Naive thymus-derived CD8-positive, alpha-beta T cell (primary cell): ENCODE data around the gene MRFAP1L1. TPM values are rescaled to one million over a fixed set of nuclear protein-coding genes. Genes with fewer than 3 reads are reported as not detected.
"Not testable (repeated sequence)": the region's sequence is repeated elsewhere in the genome, so short reads cannot be mapped to it uniquely, and the experiment has no call there.

Experiments used
- ATAC-seq, 2 donors: fragments of 150-1000 bp; cut with Tn5 transposase in 1 of 2; sonication (Bioruptor Pico), chemical (Tn5 transposase) in 1 of 2; 1 replicate in 1 of 2; 2 replicates in 1 of 2; pipeline ENCODE4 v1.10.0; 2021; ENCODE audit warnings: mild to moderate bottlenecking in 2 of 2, moderate library complexity in 2 of 2
- POLR2A ChIA-PET: fragments of 350-600 bp; sonication (Branson Sonifier 250); formaldehyde crosslinking; loops from one replicate; lab custom pipeline; 2021; ENCODE audit warnings: antibody characterized with exemption; lab: Charles Lee
- DNase-seq, 10 donors: peaks; one replicate each; pipeline versions ENCODE4 v3.0.0 to v3.0.0-alpha.2; 2020 to 2022
- H3K27ac Mint-ChIP-seq, 10 donors: one replicate each; pipeline ENCODE4 v1.8.0; 2020 to 2022; ENCODE audit warnings: mild to moderate bottlenecking in 10 of 10, mixed read lengths in 10 of 10, moderate library complexity in 4 of 10, inconsistent platforms in 1 of 10
- H3K27me3 Mint-ChIP-seq, 5 donors: one replicate each; pipeline ENCODE4 v1.8.0; 2021 to 2022; ENCODE audit warnings: mixed read lengths in 5 of 5
- H3K36me3 Mint-ChIP-seq, 3 donors: one replicate each; pipeline ENCODE4 v1.8.0; 2020 to 2022; ENCODE audit warnings: mixed read lengths in 3 of 3, mild to moderate bottlenecking in 2 of 3, inconsistent platforms in 1 of 3
- H3K4me1 Mint-ChIP-seq, 4 donors: one replicate each; pipeline ENCODE4 v1.8.0; 2021 to 2022; ENCODE audit warnings: mixed read lengths in 4 of 4
- H3K4me3 Mint-ChIP-seq, 10 donors: one replicate each; pipeline ENCODE4 v1.8.0; 2020 to 2022; ENCODE audit warnings: mild to moderate bottlenecking in 10 of 10, mixed read lengths in 10 of 10, moderate library complexity in 6 of 10, inconsistent platforms in 1 of 10
- H3K9me3 Mint-ChIP-seq, 9 donors: one replicate each; pipeline ENCODE4 v1.8.0; 2020 to 2022; ENCODE audit warnings: mixed read lengths in 9 of 9, mild to moderate bottlenecking in 3 of 9, inconsistent platforms in 1 of 9, moderate library complexity in 1 of 9
- polyA plus RNA-seq, 3 donors: library from polyadenylated mRNA; unstranded; fragments of 300-500 nt; fragmentation: Illumina TruSeq; gene quantifications; one replicate each; pipeline ENCODE4 v1.2.3, GENCODE V29; 2021
- total RNA-seq, 8 experiments: library from RNA in 2 of 8; stranded (reverse) in 2 of 8; gene quantifications; one replicate each; pipeline ENCODE4 v1.2.3 and lab custom pipeline; 2021 to 2026

MRFAP1L1 gene
- total and polyA plus RNA-seq, 5 experiments from 2014 or later: 102 to 127 (median 123) TPM

- DNase-seq (no peak), ATAC-seq (no peak)
- POLR2A ChIA-PET: interaction anchor here (0.6 to 15.2 kb wide), 7 partner anchors 8 to 40 kb away, joined by 3 to 521 read pairs (median 11); partner anchors contain the start of genes BLOC1S4, MRFAP1, MRFAP1L1 and S100P
- Mint-ChIP-seq H3K4me3 (no peak overlapping the region), H3K27ac (peak overlapping the region in 5 of 10 donors; percentile 38 to 83 (median 63)), H3K9me3 (peaks cover 0 to 8% (median 0%) of the 10 kb centered on the region in 9 donors), H3K27me3 (no peaks in the 10 kb centered on the region), H3K4me1 (peaks cover 18 to 58% (median 38%) of the 10 kb centered on the region in 4 donors), H3K36me3 (peaks cover 7 to 35% (median 23%) of the 10 kb centered on the region in 3 donors)
These were observed 28.5 kb downstream of the MRFAP1L1 start for GRCh38 chr4:6681191-6681590.

GRCh38 chr4:6680372-6681034 is 29.2 kb downstream of the MRFAP1L1 start:
- DNase-seq (no peak), ATAC-seq (no peak)
- Mint-ChIP-seq H3K27ac (peak overlapping the region in 4 of 10 donors; percentile 53 to 83 (median 68)), H3K4me1 (peaks cover 23 to 61% (median 43%) of the 10 kb centered on the region in 4 donors), H3K36me3 (peaks cover 7 to 42% (median 28%) of the 10 kb centered on the region in 3 donors), H3K9me3 (peaks cover 0 to 8% (median 0%) of the 10 kb centered on the region in 9 donors), H3K27me3 (no peaks in the 10 kb centered on the region), H3K4me3 (no peak overlapping the region)
- POLR2A ChIA-PET: interaction anchor here (1.9 to 15.2 kb wide), 5 partner anchors 7 to 40 kb away, joined by 10 to 521 read pairs (median 17); partner anchors contain the start of genes BLOC1S4, MRFAP1, MRFAP1L1 and S100P

DNA sequence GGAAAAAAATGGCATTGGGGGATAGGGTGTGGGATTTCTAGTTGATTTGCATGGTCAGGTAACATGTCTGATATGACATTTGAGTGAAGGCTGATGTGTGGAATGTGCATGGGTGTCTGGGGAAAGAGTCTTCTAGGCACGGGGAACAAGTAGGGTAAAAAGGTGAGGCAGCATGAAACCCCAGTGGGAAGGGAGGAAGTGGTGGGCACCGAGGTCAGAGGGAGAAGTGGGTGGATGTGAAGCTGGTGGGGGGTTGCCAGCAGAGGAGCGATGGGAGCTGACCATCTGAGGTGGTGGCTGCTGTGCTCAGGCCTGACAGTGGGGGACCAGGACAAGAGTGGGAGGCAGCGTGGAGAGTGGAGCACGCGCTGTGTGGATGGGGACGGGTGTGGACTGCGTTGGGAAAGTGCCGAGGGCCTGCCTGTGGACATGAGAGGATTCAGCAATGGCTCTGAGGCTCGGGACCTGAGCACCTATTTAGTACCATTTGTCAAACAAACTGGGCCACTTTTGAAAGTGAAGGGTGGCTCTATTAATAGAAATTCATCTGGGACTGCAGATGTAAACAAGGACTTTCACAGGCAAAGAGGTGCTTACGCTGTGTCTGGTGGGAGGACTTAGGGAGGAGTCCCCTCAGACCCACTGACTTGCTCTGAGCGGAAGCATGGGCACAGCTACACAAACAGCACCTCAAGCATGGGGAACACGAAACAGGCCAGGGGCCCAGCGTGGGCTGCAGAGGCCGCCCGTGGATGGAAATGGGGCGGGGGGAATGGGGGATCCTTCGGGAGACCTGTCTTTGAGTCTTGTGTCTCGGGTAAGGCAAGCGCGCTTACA is 32.7 kb downstream of the MRFAP1L1 start:
- H3K27me3 Mint-ChIP-seq: peaks cover 0 to 6% (median 0%) of the 10 kb centered on the region in 5 donors
- peaks cover 37 to 71% (median 63%) of the 10 kb centered on the region in 4 donors for H3K4me1 Mint-ChIP-seq
- POLR2A ChIA-PET: interaction anchor here (1.9 to 15.2 kb wide), 5 partner anchors 8 to 232 kb away, joined by 7 to 521 read pairs (median 165); partner anchors contain the start of genes BLOC1S4, MRFAP1, MRFAP1L1 and S100P
- peaks cover 15 to 50% (median 32%) of the 10 kb centered on the region in 3 donors for H3K36me3 Mint-ChIP-seq
- H3K27ac Mint-ChIP-seq: peak overlapping the region; percentile 71 to 99 (median 94)
- ATAC-seq: no peak
- H3K4me3 Mint-ChIP-seq: peak overlapping the region; percentile 78 to 100 (median 96)
- DNase-seq: no peak
- H3K9me3 Mint-ChIP-seq: peaks cover 0 to 8% (median 0%) of the 10 kb centered on the region in 9 donors

- Mint-ChIP-seq H3K9me3 (peaks cover 0 to 3% (median 0%) of the 10 kb centered on the region in 9 donors), H3K4me1 (peaks cover 39 to 65% (median 59%) of the 10 kb centered on the region in 4 donors), H3K27ac (peak overlapping the region; percentile 90 to 99 (median 96)), H3K27me3 (peaks cover 0 to 6% (median 0%) of the 10 kb centered on the region in 5 donors), H3K4me3 (peak overlapping the region; percentile 78 to 100 (median 96)), H3K36me3 (peaks cover 7 to 52% (median 19%) of the 10 kb centered on the region in 3 donors)
- ATAC-seq (peak; percentile 45 to 49), DNase-seq (peak in 9 of 10 donors; percentile 56 to 84 (median 69))
- POLR2A ChIA-PET: interaction anchor here (0.6 to 15.2 kb wide), 22 partner anchors 9 to 396 kb away, joined by 3 to 521 read pairs (median 12); partner anchors contain the start of genes BLOC1S4, GRPEL1, KIAA0232 and MAN2B2
These were observed 35.0 kb downstream of the MRFAP1L1 start for GRCh38 chr4:6674500-6675149.

GRCh38 chr4:6673660-6674499 is 35.8 kb downstream of the MRFAP1L1 start:
- H3K9me3 Mint-ChIP-seq: peaks cover 0 to 2% (median 0%) of the 10 kb centered on the region in 9 donors
- peaks cover 37 to 58% (median 53%) of the 10 kb centered on the region in 4 donors for H3K4me1 Mint-ChIP-seq
- peaks cover 0 to 6% (median 0%) of the 10 kb centered on the region in 5 donors for H3K27me3 Mint-ChIP-seq
- POLR2A ChIA-PET: interaction anchor here (0.6 to 15.2 kb wide), 27 partner anchors 9 to 397 kb away, joined by 3 to 521 read pairs (median 10); partner anchors contain the start of genes BLOC1S4, GRPEL1, KIAA0232 and MAN2B2
- peak overlapping the region; percentile 96 to 99 (median 99) for H3K27ac Mint-ChIP-seq
- DNase-seq (peak; percentile 92 to 97 (median 94)), ATAC-seq (peak; percentile 83 to 86)
- peaks cover 7 to 48% (median 17%) of the 10 kb centered on the region in 3 donors for H3K36me3 Mint-ChIP-seq
- peak overlapping the region; percentile 78 to 100 (median 96) for H3K4me3 Mint-ChIP-seq

- Mint-ChIP-seq H3K27ac (peak overlapping the region; percentile 96 to 99 (median 99)), H3K36me3 (peaks cover 7 to 42% (median 17%) of the 10 kb centered on the region in 3 donors), H3K4me3 (peak overlapping the region; percentile 78 to 100 (median 96)), H3K4me1 (peaks cover 33 to 51% (median 47%) of the 10 kb centered on the region in 4 donors)
- not testable (repeated sequence) for H3K9me3 Mint-ChIP-seq, H3K27me3 Mint-ChIP-seq
- ATAC-seq (peak; percentile 5 to 26), DNase-seq (peak in 6 of 10 donors; percentile 23 to 74 (median 59))
- POLR2A ChIA-PET: interaction anchor here (0.7 to 15.2 kb wide), 23 partner anchors 10 to 398 kb away, joined by 3 to 521 read pairs (median 11); partner anchors contain the start of genes BLOC1S4, GRPEL1, KIAA0232 and MAN2B2
These were observed 36.4 kb downstream of the MRFAP1L1 start for GRCh38 chr4:6673191-6673659.

- Mint-ChIP-seq H3K4me3 (peak overlapping the region in 8 of 10 donors; percentile 78 to 100 (median 96)), H3K27ac (peak overlapping the region in 7 of 10 donors; percentile 96 to 99 (median 99)), H3K36me3 (peaks cover 7 to 42% (median 16%) of the 10 kb centered on the region in 3 donors), H3K4me1 (peaks cover 32 to 48% (median 43%) of the 10 kb centered on the region in 4 donors)
- not testable (repeated sequence) for H3K27me3 Mint-ChIP-seq, DNase-seq, ATAC-seq, H3K9me3 Mint-ChIP-seq
- POLR2A ChIA-PET: interaction anchor here (0.7 to 15.2 kb wide), 20 partner anchors 10 to 398 kb away, joined by 3 to 521 read pairs (median 12); partner anchors contain the start of genes BLOC1S4, GRPEL1, KIAA0232 and MAN2B2
These were observed 37.0 kb downstream of the MRFAP1L1 start for GRCh38 chr4:6672541-6673190.

GRCh38 chr4:6672131-6672530 is 37.5 kb downstream of the MRFAP1L1 start:
- POLR2A ChIA-PET: interaction anchor here (3.3 to 15.2 kb wide), 7 partner anchors 9 to 97 kb away, joined by 11 to 521 read pairs (median 38); partner anchors contain the start of genes BLOC1S4, MAN2B2, MRFAP1 and MRFAP1L1
- Mint-ChIP-seq H3K9me3 (peaks cover 0 to 2% (median 0%) of the 10 kb centered on the region in 9 donors), H3K4me1 (peaks cover 30 to 43% (median 38%) of the 10 kb centered on the region in 4 donors), H3K27me3 (peaks cover 0 to 6% (median 0%) of the 10 kb centered on the region in 5 donors), H3K27ac (peak overlapping the region in 1 of 10 donors; percentile 63), H3K4me3 (peak overlapping the region in 1 of 10 donors; percentile 18), H3K36me3 (peaks cover 7 to 37% (median 12%) of the 10 kb centered on the region in 3 donors)
- DNase-seq: no peak
- ATAC-seq: no peak

GRCh38 chr4:6671648-6672047 is 38.0 kb downstream of the MRFAP1L1 start:
- Mint-ChIP-seq H3K27me3 (peaks cover 0 to 6% (median 0%) of the 10 kb centered on the region in 5 donors), H3K4me1 (peaks cover 27 to 38% (median 33%) of the 10 kb centered on the region in 4 donors), H3K4me3 (peak overlapping the region in 2 of 10 donors; percentile 18 to 50), H3K9me3 (no peaks in the 10 kb centered on the region), H3K36me3 (peaks cover 7 to 33% (median 12%) of the 10 kb centered on the region in 3 donors), H3K27ac (peak overlapping the region in 3 of 10 donors; percentile 25 to 37 (median 36))
- DNase-seq: no peak
- ATAC-seq: no peak
- POLR2A ChIA-PET: interaction anchor here (2.0 to 15.2 kb wide), 7 partner anchors 12 to 97 kb away, joined by 6 to 521 read pairs (median 27); partner anchors contain the start of genes BLOC1S4, MAN2B2, MRFAP1 and MRFAP1L1

DNA sequence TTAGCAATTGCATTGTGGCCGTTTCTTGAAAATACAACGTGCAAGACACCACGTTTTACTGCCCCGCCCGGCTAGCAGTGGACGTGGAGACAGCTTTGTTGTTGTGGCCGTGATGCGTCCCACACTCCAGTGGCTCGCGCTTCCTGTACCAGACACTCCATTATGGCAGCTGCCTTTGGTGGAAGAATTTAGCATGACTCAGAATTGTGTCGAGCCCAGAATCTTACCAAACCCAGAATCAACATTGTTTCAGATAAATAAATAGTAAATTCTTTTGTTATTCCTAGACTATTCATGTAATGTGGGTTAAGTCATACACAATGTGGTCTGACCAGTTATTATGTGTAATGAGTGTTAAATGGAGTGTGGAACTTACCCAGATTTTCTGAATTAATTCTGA is 41.3 kb downstream of the MRFAP1L1 start:
- Mint-ChIP-seq H3K4me3 (no peak overlapping the region), H3K4me1 (peaks cover 5 to 11% (median 7%) of the 10 kb centered on the region in 4 donors), H3K36me3 (peaks cover 0 to 14% (median 2%) of the 10 kb centered on the region in 3 donors), H3K9me3 (no peaks in the 10 kb centered on the region), H3K27me3 (peaks cover 0 to 8% (median 0%) of the 10 kb centered on the region in 5 donors), H3K27ac (no peak overlapping the region)
- DNase-seq (no peak), ATAC-seq (no peak)
- POLR2A ChIA-PET: no interaction called here
